Retina (tissue), 1 donor: ENCODE results near the gene RBM26.

Source experiments
- DNase-seq: peaks from one replicate; pipeline ENCODE4 v3.0.0-alpha.2; 2016

The RBM26 gene

GRCh38 chr13:79417741-79418140 lies 11.7 kb upstream of the RBM26 start:
- DNase-seq: no peak

- DNase-seq: no peak
These were observed 7.5 kb upstream of the RBM26 start for GRCh38 chr13:79413521-79413920.

GRCh38 chr13:79409828-79410227 lies 3.8 kb upstream of the RBM26 start:
- no peak for DNase-seq

GRCh38 chr13:79407349-79407979 lies 1.4 kb upstream of the RBM26 start:
- DNase-seq: no peak

DNA sequence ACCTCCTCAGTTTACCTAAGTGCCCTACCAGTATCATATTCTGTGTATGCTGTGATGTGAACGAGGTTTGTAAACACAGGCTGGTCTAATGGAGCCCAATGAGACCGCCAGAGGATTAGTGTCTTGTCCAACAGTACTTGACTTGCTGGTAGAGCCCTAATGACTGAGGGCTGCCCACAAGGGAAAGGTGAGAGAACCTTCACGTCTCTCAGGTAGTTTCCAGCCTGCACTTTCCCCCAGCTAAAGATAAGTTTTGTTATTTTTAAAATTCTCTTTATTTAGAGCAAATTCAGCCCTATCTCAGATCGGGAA lies 498 bp upstream of the RBM26 start:
- no peak for DNase-seq

- peak; percentile 65 for DNase-seq
These were observed 589 bp downstream of the RBM26 start for GRCh38 chr13:79405501-79405830.

- DNase-seq: peak; percentile 22
These were observed 1.1 kb downstream of the RBM26 start for GRCh38 chr13:79404985-79405384.

DNA sequence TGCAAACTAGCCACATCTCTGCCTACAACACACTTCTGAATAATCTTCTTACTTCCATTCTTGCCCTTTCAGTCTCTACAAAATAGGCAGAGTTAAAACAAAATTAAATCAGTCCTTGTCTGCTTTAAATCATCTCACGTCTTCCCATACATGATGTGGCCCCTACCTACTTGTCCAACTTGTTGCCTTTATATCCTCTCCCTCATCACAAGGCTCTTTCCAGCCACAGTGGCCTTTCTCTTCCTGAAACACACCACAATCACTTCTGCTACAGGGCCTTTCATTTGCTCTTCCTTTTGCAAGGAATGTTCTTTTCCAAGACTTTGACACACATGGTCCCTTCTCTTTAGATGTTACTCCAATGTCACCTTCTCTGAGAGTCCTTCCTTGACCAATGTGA lies 1.7 kb downstream of the RBM26 start:
- no peak for DNase-seq

DNA sequence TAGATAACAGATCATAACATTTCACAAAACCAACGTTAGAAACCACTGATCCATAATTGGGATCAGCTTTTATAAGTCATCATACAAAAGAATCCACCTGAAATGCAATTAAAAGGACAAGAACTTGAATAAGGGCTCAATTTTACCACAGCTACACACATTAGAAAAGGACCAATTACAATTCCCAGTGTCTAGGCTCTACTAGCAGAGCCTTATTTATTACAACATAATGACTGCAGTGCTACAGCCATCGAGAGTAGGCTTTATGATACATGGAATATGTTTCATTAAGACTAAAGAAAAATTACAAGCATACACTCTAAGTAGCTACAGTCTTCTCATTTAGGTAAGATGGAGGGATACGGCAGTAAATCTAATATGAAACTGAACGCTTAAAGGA lies 2.9 kb downstream of the RBM26 start:
- DNase-seq: no peak

DNA sequence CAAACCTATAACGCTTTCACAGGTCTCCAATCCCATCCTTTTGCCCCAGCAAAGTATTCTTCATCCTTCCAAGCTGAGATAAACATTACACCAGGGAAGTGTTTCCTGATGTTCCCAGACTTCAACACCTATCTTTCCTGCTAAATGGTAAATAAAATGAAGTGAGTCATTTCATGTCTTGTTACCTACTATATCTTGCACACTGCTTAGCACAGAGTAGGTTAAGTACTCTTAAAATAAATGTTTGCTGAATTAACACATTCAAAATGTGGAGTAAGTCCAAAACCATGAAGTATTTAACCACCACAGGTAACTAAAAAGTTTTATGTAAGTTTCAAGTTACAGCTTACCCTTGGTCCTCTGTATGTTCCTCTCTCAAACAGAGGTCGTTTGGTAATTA lies 3.4 kb downstream of the RBM26 start:
- DNase-seq: no peak

DNA sequence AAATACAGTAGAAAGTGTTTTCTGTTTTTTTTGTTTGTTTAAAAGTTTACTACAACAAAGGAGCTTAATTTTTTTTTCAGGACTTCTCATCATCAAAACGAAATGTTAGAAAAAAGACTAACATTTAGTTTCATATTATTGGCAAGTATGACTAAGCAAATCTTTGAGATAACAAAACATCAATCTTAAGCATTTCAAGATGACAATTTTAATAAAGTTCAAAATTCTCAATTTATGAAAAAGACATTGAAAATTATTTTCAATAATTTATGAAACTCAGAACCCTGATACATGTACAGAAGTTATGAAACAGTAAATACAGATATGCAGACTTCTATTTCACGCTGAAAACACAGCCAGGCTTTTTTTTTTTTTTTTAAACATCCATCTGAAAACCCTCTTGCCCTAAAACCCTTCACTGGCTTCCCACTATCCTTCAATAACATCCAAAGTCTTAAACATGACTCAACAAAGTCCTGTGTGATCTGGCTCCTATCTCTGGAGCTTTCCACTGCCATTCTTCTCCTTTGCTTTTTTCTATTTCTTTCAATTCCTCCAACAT lies 3.9 kb downstream of the RBM26 start:
- DNase-seq: no peak

DNA sequence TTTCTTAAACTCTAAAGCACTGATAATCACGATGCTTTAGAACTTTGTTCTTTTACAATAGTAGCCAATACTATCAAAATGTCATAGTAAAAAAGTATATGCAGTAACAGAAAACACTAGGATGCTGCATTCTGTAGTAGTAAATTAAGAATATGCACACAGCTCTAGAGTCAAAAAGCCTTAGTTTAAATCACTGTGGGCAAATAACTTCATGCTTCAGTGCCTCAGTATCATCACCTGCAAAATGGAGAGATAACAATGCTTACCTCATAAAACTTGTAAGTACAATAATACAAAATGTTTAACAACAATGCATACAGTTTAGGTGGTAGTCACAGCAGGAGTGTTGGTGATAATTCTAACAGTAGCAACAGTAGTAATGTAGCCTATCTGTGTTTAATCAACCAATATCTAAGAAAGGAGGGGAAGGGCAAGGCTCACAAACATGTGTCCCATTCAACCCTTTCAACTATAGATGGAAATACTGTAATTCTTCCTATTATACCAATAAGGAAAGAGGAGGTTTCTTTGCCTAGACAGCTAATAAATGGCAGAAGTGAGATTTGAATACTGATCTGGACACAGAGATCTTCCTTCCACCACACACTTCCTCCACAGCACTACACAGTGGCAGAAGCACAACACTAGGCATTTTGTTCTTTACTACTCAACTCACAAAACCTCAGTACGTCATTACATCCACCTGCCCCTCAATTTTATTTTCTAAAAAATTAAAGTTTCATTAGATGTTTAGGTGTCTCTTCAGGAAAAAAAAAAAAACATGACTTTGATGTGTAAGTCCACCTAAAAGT lies 4.6 kb downstream of the RBM26 start:
- no peak for DNase-seq

GRCh38 chr13:79398915-79399314 lies 7.1 kb downstream of the RBM26 start:
- no peak for DNase-seq

GRCh38 chr13:79398127-79398526 lies 7.9 kb downstream of the RBM26 start:
- DNase-seq: no peak

GRCh38 chr13:79395881-79396280 lies 10.2 kb downstream of the RBM26 start:
- no peak for DNase-seq

- DNase-seq: no peak
These were observed 12.3 kb downstream of the RBM26 start for GRCh38 chr13:79393564-79394249.

- no peak for DNase-seq
These were observed 13.0 kb downstream of the RBM26 start for GRCh38 chr13:79392882-79393563.

DNA sequence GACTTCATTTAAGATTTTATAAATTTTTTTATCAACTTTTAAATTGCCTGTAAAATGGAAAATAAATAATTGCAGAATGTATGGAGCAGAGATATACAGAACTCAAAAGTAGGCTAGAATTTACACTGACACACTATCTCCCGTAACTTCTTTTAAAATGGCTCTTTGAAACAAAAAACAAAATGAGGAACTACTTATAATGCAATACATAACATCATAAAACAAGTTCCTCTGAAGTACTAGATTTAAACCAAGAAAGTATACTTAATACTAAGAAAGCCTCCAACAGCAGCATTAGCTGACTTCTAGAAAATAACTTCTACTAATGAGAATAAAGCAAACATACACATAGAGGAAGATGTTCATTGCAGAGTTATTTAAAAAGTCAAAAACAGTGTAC lies 17.0 kb downstream of the RBM26 start:
- DNase-seq: no peak

GRCh38 chr13:79387853-79388252 lies 18.2 kb downstream of the RBM26 start:
- no peak for DNase-seq

- no peak for DNase-seq
These were observed 19.8 kb downstream of the RBM26 start for GRCh38 chr13:79386125-79386826.

DNA sequence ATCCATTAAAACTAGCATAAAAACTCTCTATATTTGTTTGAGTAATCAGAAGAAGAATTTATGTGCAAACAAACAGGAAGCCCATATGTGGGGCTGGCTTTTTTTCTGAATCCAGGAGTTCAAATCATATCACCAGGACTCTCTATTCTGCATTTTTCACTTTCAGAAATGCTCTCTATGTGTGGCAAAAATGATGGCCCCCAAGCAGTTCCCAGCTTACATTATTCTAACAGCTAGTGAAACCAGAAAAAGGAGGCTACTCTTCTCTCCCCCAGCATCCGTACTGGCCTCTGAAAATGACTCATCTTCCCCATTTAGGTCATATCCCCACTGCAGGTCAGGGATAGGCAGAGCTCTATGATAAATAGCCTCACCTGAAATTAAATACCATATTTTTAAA lies 20.4 kb downstream of the RBM26 start:
- no peak for DNase-seq

DNA sequence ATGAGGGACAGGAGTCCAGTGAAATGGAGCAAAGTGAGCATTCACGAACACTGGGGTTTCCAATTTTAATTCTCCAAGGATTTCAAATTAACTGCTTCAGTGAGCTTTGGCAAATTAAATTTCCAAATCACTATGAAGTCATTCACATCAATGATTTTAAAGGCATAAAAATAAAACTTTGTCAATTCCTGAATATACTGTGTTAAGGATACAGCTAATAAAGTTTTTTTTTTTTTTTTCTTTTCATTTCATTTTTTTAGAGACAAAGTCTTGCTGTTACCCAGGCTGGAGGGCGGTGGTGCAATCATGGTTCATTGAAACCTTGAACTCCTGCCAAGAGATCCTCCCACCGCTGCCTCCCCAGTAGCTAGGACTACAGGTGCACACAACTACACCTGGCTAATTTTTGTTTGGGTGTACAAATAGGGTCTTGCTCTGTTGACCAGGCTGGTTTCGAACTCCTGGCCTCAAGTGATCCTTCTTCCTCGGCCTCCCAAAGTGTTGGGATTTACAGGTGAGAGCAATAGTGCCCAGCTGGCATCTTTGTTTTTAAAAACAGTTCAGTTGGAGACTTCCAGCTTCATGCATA lies 21.9 kb downstream of the RBM26 start:
- DNase-seq: no peak
